SJCRH30 (cell line): ENCODE results near the gene CDH4. TPM values are rescaled to one million over a fixed set of nuclear protein-coding genes. Genes with fewer than 3 reads are reported as not detected.

Source experiments
- DNase-seq, 2 experiments: peaks; one replicate each; pipeline ENCODE4 v3.0.0-alpha.2; 2015 to 2020
- H3K27ac ChIP-seq: fragments of 250-450 bp; sonication (Bioruptor Pico); 2 replicates; pipeline ENCODE4 v1.5.1; 2020; ENCODE audit warnings: mild to moderate bottlenecking, moderate library complexity
- H3K27me3 ChIP-seq: fragments of 250-450 bp; sonication (Bioruptor Pico); 2 replicates; pipeline ENCODE4 v1.5.1; 2020; ENCODE audit warnings: mild to moderate bottlenecking, moderate library complexity
- H3K36me3 ChIP-seq: fragments of 250-450 bp; sonication (Bioruptor Pico); 2 replicates; pipeline ENCODE4 v1.5.1; 2020; ENCODE audit warnings: mild to moderate bottlenecking, moderate library complexity
- H3K4me1 ChIP-seq: fragments of 250-450 bp; sonication (Bioruptor Pico); 2 replicates; pipeline ENCODE4 v1.5.1; 2020; ENCODE audit warnings: mild to moderate bottlenecking, moderate library complexity
- H3K4me3 ChIP-seq: fragments of 250-450 bp; sonication (Bioruptor Pico); 2 replicates; pipeline ENCODE4 v1.5.1; 2020; ENCODE audit warnings: mild to moderate bottlenecking, moderate library complexity
- H3K9me3 ChIP-seq: fragments of 250-450 bp; sonication (Bioruptor Pico); replicated peaks from 2 replicates; pipeline ENCODE4 v1.5.1; 2020; ENCODE audit warnings: mild to moderate bottlenecking, moderate library complexity
- total RNA-seq: library from RNA; depleted of rRNA; stranded (reverse); fragments of >200 nt; shearing (Covaris generic); gene quantifications from 2 replicates; pipeline ENCODE4 v1.2.3, GENCODE V29; 2014; rRNA removed

CDH4 gene
- total RNA-seq, result 0.06 TPM in 1 of 2 replicates, not detected in the other

DNA sequence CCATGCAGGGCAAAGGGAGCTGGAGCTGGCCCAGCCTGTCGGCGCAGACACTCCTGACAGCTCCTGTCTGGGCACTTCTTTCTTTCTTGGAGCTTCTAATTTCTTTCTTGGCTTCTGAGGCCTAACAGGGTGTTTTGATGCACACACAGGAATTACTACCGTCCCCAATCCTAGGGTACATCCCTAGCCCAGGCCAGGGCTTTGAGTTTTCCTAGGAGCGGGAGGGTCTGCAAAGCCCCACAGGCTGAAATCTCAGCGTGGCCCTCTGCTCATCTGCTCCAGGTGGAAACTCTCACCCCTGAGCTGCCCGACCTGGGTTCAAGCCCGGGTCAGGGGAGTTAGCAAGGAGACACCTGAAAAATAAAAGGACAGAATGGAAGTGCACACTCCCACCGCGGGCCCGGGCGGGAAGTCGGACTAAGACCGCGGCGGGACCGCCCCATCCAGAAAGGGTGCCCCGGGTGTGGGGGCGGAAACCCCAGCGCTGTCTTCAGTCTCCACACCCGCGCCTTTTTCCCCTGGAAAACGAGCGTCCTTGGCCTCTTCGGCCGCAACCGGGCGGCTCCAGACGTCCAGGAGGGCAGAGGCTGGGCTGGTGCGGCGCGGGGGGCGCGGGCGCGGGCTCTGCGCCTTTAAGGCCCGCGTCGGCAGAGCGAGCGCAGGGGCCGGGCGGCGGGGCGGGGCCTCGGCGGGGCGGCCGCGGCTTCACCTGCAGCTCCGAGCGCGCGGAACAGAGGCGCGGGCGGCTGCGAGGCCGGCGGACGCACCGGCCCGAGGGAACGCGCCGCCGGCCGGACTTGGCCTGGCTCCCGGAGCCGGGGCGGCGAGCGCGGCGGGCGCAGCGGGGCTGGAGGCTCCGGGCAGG is at the start of gene CDH4:
Gene CDH4 (plus strand): TSS at position 733 of the 865 bp plus-strand sequence.
- Histone ChIP-seq H3K27ac (no peak within 1 kb of the TSS), H3K36me3 (no peaks in the 10 kb centered on the region), H3K4me3 (no peak within 1 kb of the TSS), H3K27me3 (peaks cover 40% of the 10 kb centered on the region), H3K9me3 (no peaks in the 10 kb centered on the region), H3K4me1 (no peaks in the 10 kb centered on the region)
- DNase-seq, result no peak

DNA sequence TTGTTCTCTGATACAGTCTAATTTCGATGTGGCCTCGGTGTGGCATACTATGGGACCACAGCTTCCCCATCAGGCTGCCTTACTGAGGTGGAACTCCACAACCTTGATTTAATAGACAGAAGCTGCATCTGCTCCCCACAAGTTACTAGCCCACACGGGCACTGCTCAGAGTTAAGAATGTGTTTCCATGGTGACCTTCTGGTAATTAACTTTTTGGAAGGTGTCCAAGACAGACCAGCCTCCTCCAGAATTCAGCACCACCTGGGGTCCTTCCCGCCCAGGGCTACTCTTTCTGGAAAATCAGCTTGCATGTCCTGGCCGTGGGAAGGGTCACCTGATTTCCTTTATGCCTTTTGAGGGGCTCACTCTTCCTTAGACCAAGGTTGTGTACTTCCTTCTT is 48.7 kb upstream of the CDH4 start:
- DNase-seq, result no peak

DNA sequence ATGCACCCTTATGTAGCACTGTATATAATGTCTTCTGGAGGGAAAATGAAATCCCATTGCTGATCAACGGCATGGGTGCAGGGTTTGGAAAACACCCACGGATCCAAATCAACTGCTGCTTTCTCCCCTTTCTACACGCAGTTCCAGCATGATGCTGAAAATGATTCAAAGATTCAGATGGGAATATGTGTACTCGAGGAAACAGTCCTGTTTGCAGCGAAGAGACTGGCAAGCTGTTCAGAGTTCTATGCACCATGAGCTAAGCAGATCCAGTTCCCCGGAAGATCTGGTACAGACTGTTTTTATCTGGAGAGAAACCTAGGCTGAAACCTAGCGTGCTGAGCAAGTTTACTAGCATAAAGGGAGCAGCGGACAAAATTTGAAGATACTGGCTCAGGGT is 47.9 kb upstream of the CDH4 start:
- Histone ChIP-seq H3K4me1 (no peaks in the 10 kb centered on the region), H3K27ac (no peak overlapping the region), H3K27me3 (peaks cover 3% of the 10 kb centered on the region; the same call in 1 of the 2 replicates), H3K4me3 (no peak overlapping the region), H3K9me3 (no peaks in the 10 kb centered on the region), H3K36me3 (no peaks in the 10 kb centered on the region)
- no peak for DNase-seq

More for the DNA sequence above, 48.7 kb upstream of the CDH4 start:
- Histone ChIP-seq H3K4me3 (no peak overlapping the region), H3K4me1 (no peaks in the 10 kb centered on the region), H3K27ac (no peak overlapping the region), H3K9me3 (no peaks in the 10 kb centered on the region), H3K27me3 (peaks cover under 1% of the 10 kb centered on the region; the same call in 1 of the 2 replicates), H3K36me3 (no peaks in the 10 kb centered on the region)

DNA sequence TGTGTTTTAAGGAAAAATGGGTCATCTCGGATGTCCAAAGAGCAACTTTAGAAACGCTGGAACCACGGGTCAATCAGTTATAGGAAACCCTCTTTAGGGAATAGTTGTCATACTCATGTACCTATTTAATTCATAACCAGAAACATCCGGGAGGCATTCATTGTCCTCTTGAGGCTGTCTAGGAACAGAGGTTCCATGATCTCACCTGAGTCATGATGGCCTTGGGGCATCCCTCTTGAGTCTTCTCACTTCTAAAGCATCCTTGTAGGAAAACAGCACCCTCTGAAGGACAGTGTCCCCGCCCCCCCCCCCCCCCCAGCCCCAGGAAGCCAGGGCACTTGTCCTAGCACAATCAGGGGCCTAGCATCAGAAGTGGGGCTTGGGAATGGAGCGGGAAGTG is 46.3 kb upstream of the CDH4 start:
- Histone ChIP-seq H3K4me1 (no peaks in the 10 kb centered on the region), H3K4me3 (no peak overlapping the region), H3K9me3 (no peaks in the 10 kb centered on the region), H3K36me3 (no peaks in the 10 kb centered on the region), H3K27me3 (peaks cover 12% of the 10 kb centered on the region; the same call in 1 of the 2 replicates), H3K27ac (no peak overlapping the region)
- DNase-seq, result no peak

DNA sequence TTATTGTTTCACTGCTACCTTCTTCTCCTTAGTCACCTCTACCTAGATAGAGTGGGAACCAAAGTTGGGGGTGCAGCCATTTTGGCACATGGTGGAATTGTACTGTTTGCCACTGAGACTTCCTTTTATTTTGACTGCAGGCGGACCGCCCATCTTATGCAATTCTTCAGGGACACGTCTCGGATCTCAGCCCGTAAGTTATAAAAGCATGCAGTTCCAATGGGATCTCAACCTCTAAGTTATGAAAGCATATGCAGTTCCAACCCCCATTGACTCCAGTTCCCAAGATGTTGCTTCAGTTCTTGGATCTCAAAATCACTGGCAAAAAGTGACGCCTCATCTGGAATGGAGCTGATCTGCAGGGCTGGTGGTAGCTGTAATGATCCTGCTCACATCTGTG is 41.2 kb upstream of the CDH4 start:
- Histone ChIP-seq H3K9me3 (no peaks in the 10 kb centered on the region), H3K27ac (no peak overlapping the region), H3K4me3 (no peak overlapping the region), H3K27me3 (peaks cover 20% of the 10 kb centered on the region), H3K4me1 (no peaks in the 10 kb centered on the region), H3K36me3 (no peaks in the 10 kb centered on the region)
- DNase-seq, result no peak

DNA sequence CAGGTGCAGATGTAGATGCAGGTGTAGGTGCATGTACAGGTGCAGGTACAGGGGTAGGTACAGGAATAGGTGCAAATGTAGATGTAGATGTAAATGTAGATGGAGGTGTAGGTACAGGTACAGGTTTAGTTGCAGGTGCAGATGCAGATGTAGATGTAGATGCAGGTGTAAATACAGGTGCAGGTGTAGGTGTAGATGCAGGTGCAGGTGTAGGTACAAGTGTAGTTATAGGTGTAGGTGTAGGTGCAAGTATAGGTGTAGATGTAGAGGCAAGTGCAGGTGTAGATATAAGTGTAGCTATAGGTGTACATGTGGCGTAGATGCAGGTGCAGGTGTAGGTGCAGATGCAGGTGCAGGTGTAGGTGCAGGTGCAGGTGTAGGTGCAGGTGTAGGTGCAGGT is 34.2 kb upstream of the CDH4 start:
- no peak overlapping the region for H3K4me3 ChIP-seq
- DNase-seq, result no peak
- no peaks in the 10 kb centered on the region for H3K4me1 ChIP-seq
- H3K36me3 ChIP-seq, result no peaks in the 10 kb centered on the region
- no peak overlapping the region for H3K27ac ChIP-seq
- no peaks in the 10 kb centered on the region for H3K9me3 ChIP-seq
- peaks cover 13% of the 10 kb centered on the region for H3K27me3 ChIP-seq

DNA sequence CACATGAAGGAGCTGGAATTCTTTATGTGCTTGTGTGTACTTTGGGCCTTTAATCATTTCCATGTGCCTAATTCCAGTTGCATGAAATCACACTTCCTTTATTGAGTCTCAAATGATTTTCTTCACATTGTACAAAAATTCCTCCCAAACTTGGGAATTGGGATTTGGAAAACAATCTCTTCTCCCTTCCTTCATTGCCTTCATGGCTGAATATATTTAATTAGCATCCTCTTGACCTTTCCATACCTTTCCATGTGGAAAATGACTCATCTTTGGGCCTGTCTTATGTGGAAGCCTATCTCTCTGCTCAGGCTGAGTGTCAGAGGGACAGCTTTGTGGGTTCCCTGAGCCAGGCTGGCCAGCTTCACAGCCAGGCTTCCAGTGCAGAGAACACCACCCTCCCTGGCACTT is 33.0 kb upstream of the CDH4 start:
- Histone ChIP-seq H3K27me3 (peaks cover 20% of the 10 kb centered on the region), H3K9me3 (no peaks in the 10 kb centered on the region), H3K4me3 (no peak overlapping the region), H3K4me1 (no peaks in the 10 kb centered on the region), H3K27ac (no peak overlapping the region), H3K36me3 (no peaks in the 10 kb centered on the region)
- DNase-seq, result no peak

DNA sequence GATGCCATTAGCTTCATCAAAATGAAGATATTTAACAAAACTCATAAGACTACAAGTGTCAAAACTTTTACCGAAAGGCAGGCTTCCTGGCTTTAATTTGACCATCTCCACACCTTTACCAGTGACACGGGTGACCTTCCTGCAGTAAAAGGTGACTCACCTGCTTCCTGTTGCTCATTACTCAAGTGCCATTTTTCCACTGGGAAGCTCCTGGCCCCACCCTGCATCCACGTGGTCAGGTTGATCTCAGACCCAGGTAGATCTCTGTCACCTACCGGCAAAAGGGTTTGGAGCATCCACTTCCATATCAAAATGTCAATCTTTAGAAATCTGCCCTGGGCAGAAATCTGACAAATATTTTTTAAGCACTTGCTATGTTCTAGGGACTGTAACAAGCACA is 31.9 kb upstream of the CDH4 start:
- H3K36me3 ChIP-seq, result no peaks in the 10 kb centered on the region
- no peaks in the 10 kb centered on the region for H3K4me1 ChIP-seq
- H3K27ac ChIP-seq, result no peak overlapping the region
- peaks cover 19% of the 10 kb centered on the region for H3K27me3 ChIP-seq
- no peak overlapping the region for H3K4me3 ChIP-seq
- no peak for DNase-seq
- H3K9me3 ChIP-seq, result no peaks in the 10 kb centered on the region

DNA sequence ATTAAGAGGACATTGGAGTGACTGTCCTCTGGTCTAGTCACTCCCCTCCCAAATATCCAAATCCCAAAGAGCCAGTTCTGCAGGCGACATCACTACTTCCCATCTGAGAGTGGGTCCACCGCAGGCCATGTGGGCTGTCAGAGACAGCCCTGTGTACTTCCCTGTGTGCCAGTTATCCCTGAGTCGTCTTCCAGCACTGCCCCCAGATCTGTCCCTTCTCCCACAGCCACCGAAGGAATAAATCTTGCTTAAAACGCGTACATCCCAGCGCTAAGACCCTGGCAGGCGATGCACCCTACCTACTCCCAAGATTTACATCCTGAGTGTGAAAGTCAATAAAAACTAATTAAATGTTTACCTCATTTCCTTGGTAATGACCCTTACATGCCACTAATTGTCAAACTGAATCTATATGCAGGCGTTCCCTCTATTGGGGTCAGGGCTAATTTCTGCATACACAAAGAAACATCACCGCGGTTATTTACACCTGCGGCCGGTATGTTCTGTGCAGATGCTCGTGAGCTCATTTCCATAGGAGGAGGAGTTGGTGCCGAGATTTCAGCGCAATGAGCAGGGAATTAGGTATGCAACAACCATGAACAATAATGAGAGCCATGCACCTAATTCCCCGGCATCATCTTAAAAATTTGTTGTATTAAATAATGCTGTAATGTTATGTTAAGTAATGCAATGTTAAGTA is 31.3 kb upstream of the CDH4 start:
- Histone ChIP-seq H3K4me1 (no peaks in the 10 kb centered on the region), H3K27me3 (peaks cover 19% of the 10 kb centered on the region), H3K36me3 (no peaks in the 10 kb centered on the region), H3K27ac (no peak overlapping the region), H3K4me3 (no peak overlapping the region), H3K9me3 (no peaks in the 10 kb centered on the region)
- DNase-seq, result no peak

DNA sequence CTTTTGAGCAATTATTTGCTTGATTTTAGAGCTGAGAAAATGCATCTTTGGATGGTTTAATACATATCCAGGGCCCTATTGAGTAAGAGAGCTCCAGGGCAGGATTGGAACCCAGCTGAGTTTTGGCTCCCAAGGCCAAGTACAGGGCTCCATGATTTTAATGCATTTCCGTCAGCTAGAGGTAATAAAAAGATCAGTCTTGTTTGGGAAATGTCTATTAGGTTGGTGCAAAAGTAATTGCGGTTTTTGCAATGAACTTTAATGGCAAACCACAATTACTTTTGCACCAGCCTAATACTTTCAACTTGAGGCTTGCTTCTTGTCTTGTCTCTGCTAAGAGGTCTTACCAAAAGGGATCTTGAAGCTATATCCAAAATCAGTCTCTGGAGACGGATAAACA is 29.4 kb upstream of the CDH4 start:
- peaks cover 26% of the 10 kb centered on the region for H3K27me3 ChIP-seq
- H3K4me1 ChIP-seq, result no peaks in the 10 kb centered on the region
- H3K4me3 ChIP-seq, result no peak overlapping the region
- H3K36me3 ChIP-seq, result no peaks in the 10 kb centered on the region
- DNase-seq, result no peak
- H3K27ac ChIP-seq, result no peak overlapping the region
- H3K9me3 ChIP-seq, result no peaks in the 10 kb centered on the region

DNA sequence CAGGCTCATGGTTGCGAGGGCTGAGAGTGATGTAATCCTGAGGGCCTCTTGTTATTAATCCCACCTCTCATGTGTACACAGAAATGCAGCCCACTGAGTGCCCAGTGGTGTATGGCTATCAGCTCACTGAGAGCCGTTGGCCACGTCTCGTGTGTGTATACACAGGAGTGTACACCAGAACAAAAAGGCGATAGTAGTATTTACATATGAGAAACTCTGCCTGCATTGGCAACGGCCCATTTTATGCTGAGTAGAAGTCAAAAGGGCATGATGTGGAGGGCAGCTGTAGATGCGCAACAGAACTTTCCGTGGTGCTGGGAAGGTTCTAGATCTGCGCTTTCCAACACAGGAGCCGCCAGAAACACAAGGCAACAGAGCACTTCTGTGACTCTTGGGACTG is 28.9 kb upstream of the CDH4 start:
- no peaks in the 10 kb centered on the region for H3K36me3 ChIP-seq
- H3K27ac ChIP-seq, result no peak overlapping the region
- peaks cover 29% of the 10 kb centered on the region for H3K27me3 ChIP-seq

DNA sequence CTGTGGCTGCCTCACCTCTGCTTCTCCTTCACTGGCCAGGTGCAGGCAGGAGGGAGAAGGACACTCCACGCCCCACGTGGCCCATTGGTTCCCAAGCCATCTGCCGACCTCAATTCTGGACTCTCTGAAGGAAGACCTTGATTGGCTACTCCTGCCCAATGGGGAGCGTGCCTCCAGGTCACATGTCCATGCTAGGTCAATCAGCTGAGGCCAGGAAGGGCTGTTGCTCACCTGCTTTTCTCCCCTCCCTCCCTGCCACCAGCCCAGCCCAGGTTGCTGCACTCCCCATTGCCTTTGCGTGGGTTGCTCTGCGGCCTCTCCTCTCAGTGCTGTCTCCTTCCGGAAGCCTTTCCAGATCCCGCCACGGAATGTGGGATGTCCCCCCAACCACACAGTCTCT is 21.9 kb upstream of the CDH4 start:
- H3K27me3 ChIP-seq, result peaks cover 10% of the 10 kb centered on the region
- H3K4me3 ChIP-seq, result no peak overlapping the region
- H3K36me3 ChIP-seq, result no peaks in the 10 kb centered on the region
- H3K4me1 ChIP-seq, result no peaks in the 10 kb centered on the region
- H3K27ac ChIP-seq, result no peak overlapping the region
- no peak for DNase-seq
- no peaks in the 10 kb centered on the region for H3K9me3 ChIP-seq

More for the DNA sequence above, 28.9 kb upstream of the CDH4 start:
- Histone ChIP-seq H3K9me3 (no peaks in the 10 kb centered on the region), H3K4me3 (no peak overlapping the region), H3K4me1 (no peaks in the 10 kb centered on the region)
- no peak for DNase-seq

DNA sequence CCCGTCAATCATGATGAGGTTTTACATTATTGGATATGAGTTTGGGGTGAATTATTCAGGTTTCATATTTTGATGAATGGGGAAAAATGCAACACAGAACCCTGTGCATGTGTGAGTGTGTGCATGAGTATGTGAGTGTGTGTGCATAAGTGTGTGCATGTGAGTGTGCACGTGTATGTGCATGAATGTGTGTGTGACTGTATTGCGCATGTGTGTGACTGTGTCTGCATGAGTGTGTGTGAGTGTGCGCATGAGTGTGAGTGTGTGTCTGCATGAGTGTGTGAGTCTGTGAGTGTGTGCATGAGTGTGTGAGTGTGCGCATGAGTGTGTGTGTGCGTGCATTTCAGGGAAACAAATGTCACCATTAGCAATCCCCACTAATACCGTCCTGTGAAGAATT is 18.5 kb upstream of the CDH4 start:
- no peak overlapping the region for H3K4me3 ChIP-seq
- DNase-seq, result no peak
- no peaks in the 10 kb centered on the region for H3K9me3 ChIP-seq
- no peak overlapping the region for H3K27ac ChIP-seq
- peaks cover 3% of the 10 kb centered on the region; the same call in 1 of the 2 replicates for H3K27me3 ChIP-seq
- H3K4me1 ChIP-seq, result no peaks in the 10 kb centered on the region
- H3K36me3 ChIP-seq, result no peaks in the 10 kb centered on the region

DNA sequence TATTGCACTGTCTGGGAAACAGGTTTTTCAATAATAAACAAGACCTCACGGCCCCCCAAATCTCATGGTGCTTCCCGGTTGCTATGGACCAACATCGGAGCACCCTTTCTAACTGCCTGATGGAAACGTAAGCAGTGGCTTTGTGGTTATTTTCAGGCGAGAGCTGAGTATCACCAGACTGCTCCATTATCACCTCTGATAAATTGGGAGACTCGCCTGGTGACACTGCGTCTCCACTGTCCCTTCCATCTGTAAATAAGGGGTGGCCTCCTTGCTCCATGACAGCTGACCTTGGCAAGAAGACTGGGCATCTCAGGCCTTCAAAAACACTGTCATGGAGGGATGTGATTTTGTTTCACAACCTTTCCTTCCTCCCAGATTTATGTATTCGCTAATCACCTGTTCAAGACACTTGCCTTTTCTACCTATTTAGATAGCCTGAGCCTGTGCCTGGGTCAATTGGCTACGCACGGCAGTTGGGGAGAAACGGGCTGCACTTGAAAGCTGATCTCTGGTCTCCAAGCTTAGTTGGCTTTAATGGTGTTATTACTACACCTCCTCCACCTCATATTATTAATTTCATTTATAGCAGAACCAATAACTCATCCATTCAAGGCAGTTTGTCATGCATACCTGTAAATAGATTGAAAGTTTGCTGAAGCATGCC is 17.7 kb upstream of the CDH4 start:
- no peaks in the 10 kb centered on the region for H3K9me3 ChIP-seq
- H3K27me3 ChIP-seq, result peaks cover 3% of the 10 kb centered on the region; the same call in 1 of the 2 replicates
- no peak for DNase-seq
- no peaks in the 10 kb centered on the region for H3K4me1 ChIP-seq
- H3K4me3 ChIP-seq, result no peak overlapping the region
- no peaks in the 10 kb centered on the region for H3K36me3 ChIP-seq
- H3K27ac ChIP-seq, result no peak overlapping the region

DNA sequence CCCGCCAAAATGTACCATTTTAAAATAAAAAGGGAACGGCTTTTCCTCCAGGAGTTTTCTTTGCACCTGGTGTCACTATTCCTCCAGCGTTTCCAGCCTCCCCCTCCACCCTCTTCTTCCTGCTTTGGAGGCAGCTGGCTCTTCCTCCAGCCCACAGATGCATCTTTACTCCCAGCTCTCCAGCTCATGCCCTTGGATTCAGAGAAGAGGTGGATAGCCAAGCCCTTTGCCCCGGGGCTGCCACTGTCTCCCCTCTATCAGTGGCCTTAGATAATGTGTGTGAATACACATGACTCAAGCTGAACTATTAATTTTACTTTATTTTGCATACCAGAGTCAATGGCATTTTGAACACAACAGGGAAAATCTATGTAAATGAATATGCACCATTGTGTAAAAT is 15.3 kb upstream of the CDH4 start:
- no peak for DNase-seq
- Histone ChIP-seq H3K27me3 (peaks cover 7% of the 10 kb centered on the region; the same call in 1 of the 2 replicates), H3K4me3 (no peak overlapping the region), H3K27ac (no peak overlapping the region), H3K9me3 (no peaks in the 10 kb centered on the region), H3K4me1 (no peaks in the 10 kb centered on the region), H3K36me3 (no peaks in the 10 kb centered on the region)
